ENCODE results near the gene SCN2B.
A peak's percentile ranks its signal among the peaks of the same experiment; 100 is the strongest.

SCN2B gene

GRCh38 chr11:118171269-118172062, 5.0 kb downstream of the SCN2B start:
- peak; percentile 28 for DNase-seq

GRCh38 chr11:118170882-118171268, 5.6 kb downstream of the SCN2B start:
- no peak for DNase-seq

DNA sequence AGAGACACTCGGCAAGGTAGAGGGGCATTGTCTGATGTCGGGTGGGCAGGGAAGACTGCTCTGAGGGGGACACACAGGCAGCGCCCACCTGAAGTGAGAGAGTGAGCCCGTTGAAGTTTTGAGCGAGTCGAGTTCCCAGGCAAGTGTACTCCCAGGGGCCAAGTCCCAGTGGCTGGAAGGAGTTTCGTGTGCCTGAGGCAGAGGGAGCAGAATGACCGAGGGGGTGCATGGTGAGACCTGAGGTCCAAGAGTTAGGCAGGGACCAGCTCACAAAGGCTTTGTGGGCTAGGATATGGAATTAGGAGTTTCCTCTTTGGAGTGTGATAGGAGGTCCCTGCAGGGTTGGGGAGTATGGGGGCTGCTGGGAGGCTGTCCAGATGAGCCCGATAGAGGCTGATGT, 6.2 kb downstream of the SCN2B start:
- DNase-seq: no peak

GRCh38 chr11:118169300-118170140, 6.9 kb downstream of the SCN2B start:
- DNase-seq: no peak

- DNase-seq: no peak
These were observed 7.7 kb downstream of the SCN2B start for GRCh38 chr11:118168751-118169150.

- no peak for DNase-seq
These were observed 8.1 kb downstream of the SCN2B start for GRCh38 chr11:118168316-118168715.

- DNase-seq: no peak
These were observed 8.5 kb downstream of the SCN2B start for GRCh38 chr11:118167906-118168305.

- no peak for DNase-seq
These were observed 9.2 kb downstream of the SCN2B start for GRCh38 chr11:118167253-118167652.

DNA sequence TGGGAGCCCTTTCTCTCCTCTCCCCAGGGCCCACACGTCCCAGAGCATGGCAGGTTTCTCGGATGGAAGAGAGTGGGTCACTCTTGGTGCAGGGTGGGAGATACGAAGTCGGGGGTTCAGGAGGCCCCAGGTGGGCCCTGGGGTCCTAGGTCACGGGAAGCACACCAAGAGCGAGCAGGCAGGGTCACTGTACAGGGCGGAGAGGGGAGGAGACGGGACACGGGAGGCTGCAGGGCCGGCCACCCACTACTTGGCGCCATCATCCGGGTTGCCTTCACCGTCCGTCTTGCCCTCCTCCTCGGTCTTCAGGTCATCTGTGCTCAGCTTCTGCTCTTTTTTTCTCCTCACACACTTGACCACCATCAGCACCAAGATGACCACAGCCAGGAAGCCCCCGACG, 9.8 kb downstream of the SCN2B start:
- DNase-seq: no peak

- DNase-seq: no peak
These were observed 11.6 kb downstream of the SCN2B start for GRCh38 chr11:118164885-118165284.

DNA sequence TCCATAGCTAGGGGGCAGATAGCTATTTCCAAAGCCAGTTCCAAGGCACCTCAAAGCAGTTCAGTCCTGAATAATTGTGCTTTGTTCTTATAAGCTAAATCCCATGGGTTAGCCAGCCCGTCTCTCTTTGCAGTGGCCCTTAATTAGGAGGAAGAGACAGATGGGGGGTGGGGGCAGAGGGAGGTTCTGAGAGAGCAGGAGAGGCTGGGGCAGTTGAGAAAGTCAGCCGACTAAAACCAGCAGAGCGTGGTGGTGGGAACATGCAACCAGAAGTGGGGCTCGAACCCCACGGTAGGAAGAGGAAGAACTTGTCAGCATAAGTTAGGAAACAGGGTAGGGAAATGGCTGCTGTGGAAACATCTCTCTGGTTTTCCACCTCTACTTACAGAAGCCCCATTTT, 12.9 kb downstream of the SCN2B start:
- DNase-seq: no peak

GRCh38 chr11:118162846-118163245, 13.6 kb downstream of the SCN2B start:
- no peak for DNase-seq

- DNase-seq: no peak
These were observed 14.7 kb downstream of the SCN2B start for GRCh38 chr11:118161786-118162185.

DNA sequence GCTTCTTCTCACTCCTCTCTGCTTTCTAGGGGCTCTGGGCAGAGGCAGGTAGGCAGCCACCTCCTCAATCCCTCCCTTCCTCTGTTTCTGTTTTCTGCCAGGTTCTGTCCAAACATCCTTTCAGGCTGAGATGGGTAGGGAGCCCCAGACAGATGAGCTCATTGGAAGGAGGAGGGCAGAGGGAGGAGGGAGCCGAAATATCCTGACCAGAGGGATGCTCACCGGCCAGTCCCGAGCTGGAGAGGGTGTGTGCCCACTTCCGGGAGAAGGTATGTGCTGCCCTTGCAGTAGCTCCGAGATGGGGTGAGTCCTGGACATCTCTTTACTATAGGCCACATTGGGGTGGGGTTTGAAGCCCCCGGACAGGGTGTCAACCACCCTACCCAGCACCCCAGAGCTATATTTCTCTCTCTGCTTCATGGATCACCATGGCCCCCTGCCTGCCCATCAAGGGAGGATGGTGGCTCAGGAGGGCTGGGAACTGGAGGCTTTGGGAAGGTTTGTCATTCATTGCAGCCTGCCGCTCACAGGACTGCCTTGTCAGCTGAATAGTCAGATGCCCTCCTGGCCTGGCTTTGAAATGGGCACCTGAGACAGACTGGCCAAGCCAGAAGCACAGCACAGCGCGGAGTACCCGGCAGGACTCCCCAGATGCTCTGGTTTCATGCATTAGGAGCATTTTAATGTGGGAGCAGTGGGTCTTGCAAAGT, 19.1 kb downstream of the SCN2B start:
- DNase-seq: no peak

DNA sequence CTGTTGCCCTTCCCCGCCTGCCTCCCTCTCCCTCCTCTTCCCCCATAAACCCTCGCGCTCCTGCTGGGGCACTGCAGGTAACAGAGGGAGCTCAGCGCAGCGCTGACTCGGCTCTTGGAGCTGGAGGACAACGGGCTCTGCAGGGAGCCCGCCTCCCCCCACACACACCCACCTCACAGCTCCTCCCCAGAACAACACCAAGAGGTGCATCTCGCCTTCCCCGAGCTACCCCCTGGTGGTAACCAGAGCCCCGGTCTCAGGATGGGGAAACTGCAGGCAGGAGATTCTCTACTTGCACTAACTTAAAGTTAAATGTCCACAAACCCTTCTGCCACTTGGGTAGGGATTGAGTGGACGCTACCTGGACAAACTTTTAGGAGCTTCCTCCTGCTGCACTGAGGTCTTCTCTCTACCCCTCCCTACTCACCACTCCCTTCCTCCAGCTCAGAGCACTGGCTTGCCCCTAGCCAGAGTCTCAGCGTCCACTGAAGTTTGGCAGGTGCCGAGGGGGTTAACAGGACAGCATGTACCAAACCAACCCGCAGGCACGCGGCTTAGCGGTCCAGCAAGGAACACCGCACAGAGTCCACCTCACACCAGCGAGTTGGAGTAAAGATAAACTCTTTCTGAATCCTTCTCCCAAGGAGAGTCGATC, 19.8 kb downstream of the SCN2B start:
- DNase-seq: no peak

- no peak for DNase-seq
These were observed 20.5 kb downstream of the SCN2B start for GRCh38 chr11:118155776-118156530.

GRCh38 chr11:118154641-118155040, 21.8 kb downstream of the SCN2B start:
- no peak for DNase-seq

GRCh38 chr11:118153976-118154375, 22.5 kb downstream of the SCN2B start:
- no peak for DNase-seq

- DNase-seq: no peak
These were observed 22.9 kb downstream of the SCN2B start for GRCh38 chr11:118153516-118153915.

DNA sequence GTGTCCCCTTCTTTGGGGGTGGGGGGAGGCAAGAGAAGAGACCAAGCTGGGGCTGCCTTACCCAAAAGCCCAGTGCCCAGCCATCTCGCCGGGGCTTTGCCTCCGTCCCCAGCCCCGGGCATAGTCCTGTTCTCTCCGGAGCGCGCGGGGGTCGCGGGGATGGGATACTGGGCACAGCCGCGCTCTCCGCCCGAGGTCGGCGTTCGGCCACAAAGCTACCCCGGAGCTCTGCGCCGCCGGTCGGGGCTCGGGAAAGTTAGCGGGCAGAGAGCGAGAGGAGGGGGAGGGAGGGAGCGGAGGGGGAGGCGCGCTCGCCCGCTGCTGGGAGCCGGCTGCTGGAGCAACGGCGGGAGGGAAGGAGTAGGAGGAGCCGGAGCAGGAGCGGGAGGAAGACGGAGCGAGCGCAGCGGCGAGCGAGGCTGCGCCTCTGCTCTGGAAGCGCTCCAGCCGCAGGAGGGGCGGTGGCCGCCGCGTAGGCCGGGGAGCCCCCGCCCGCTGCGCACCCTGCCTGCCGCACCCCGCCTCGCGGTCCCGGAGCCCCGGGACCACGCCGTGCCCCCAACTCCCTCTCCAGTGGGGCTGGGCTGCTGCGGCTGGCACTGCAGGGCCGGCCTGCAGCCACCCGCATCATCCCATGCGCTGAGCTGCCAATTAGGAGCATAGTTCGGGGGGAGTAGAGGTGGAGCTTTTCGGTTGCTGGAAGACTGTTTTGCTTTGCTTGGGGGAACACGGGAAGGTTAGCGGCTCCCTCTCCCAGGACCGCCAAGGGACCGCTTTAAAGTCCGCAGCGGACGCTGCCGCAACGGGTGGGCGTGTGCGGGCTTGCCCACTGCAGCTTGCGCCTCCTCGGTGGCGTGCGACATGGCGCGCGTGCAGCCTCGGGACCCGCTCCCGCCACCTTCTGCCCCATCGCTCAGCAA, 23.6 kb downstream of the SCN2B start, which contains the start of gene SCN4B:
TSS of gene SCN4B (minus strand) at position 272 of the 920 bp plus-strand sequence. CDS start at position 122, 150 bp downstream.
- DNase-seq: peak; percentile 26

DNA sequence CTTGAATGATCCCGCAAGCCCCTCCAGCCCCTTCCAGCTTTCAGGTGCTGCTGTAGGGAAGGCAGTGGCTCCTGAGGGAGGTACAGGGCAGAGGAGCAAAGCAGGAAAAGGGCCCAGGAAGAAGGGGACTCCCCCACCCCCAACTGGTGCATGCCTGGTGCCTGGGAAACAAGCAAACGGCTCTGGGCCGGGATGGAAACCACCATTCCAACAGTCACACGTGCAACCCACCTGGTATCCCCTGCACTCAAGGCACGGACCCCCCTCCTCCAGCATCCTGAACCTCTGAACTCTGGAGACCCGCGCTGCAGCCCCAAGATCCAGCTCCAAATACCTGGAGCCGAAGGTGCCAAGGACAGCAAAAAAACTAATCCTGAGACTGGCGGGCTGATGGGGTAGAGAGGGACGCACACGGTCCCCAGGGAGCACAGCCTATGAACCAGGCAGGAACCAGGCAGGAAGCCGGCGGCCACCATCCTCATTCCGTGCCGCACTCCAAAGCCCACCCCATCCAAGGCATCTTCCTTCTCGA, 24.4 kb downstream of the SCN2B start:
- no peak for DNase-seq

All from NCI-H2029 treated with DMSO at 0.1 percent for 48 hours (cell line).